NCI-H1417 treated with DMSO at 0.1 percent for 48 hours (cell line): ENCODE measurements around the gene TPX2.
"Not testable (repeated sequence)": the region's sequence is repeated elsewhere in the genome, so short reads cannot be mapped to it uniquely, and the experiment has no call there.

Experiments
- DNase-seq: peaks from one replicate; lab custom pipeline; 2025; lab: John Stamatoyannopoulos, UW

The TPX2 gene

DNA sequence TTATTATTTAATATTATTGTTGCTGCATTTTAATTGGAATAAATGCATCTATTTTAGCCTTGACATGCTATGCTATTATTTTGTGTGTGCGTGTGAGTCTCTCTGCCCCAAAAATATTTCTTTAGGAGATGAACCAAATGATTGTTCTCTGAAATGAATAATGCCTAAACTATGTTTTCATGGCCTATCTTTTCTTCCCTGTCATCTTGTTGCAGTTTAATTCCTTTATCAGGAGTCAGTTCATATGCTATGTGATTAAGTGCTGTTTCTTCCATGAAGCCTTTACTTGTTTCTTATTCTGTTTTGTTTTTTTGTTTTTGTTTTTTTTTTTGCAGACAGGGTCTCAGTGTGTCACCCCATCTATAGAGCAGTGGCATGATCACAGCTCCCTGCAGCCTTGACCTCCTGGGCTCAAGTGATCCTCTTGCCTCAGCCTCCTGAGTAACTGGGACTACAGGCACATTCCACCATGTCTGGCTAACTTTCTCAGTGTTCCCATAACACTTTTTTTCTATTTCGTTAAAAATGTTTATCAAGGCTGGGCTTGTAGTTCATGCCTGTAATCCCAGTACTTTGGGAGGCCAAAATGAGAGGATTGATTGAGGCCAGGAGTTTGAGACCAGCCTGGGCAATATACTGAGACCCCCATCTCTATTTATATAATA lies 25.7 kb downstream of the TPX2 start:
- no peak for DNase-seq

DNA sequence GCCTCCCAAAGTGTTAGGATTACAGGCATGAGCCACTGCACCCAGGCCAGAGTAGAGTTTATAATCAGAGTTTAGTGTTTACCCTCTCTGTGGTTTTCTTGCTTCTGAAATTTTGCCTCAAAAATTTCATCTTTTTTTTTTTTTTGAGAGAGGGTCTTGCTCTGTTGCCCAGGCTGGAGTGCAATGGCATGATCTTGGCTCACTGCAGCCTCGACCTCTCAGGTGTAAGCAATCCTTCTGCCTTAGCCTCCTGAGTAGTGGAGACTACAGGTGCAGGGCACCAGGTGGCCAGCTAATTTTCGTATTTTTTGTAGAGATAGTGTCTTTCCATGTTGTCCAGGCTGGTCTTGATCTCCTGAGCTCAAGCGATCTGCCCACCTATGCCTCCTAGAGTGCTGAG lies 28.7 kb downstream of the TPX2 start:
- no peak for DNase-seq

DNA sequence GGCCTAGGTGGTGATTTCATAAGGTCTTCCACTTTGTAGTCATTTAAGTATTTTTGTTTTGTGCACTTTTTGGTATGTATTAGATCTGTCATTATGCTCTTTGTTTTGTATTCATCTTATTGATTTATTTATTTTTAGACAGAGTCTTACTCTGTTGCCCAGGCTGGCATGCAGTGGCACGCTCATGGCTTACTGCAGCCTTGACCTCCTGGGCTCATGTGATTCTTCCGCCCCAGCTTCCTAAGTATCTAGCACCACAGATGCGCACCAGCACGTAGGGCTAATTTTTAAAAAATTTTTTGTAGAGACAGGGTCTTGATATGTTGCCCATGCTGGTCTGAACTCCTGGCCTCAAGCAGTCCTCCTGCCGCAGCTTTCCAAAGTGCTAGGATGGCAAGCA lies 30.6 kb downstream of the TPX2 start:
- no peak for DNase-seq

DNA sequence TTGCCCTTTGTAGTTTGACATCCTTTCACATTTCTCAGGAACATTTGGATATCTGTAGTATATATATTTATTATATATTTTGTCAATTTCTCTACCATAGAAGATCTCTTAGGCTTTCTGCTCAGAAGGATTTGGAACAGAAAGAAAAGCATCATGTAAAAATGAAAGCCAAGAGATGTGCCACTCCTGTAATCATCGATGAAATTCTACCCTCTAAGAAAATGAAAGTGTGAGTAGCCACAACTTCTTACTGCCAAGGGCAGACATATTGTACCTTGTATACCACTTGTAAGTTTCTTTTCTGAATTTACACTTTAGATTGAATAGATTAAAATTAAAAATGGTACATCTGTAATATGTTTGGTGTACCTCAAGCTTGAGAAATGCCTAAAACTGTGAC lies 31.2 kb downstream of the TPX2 start:
- DNase-seq: no peak

DNA sequence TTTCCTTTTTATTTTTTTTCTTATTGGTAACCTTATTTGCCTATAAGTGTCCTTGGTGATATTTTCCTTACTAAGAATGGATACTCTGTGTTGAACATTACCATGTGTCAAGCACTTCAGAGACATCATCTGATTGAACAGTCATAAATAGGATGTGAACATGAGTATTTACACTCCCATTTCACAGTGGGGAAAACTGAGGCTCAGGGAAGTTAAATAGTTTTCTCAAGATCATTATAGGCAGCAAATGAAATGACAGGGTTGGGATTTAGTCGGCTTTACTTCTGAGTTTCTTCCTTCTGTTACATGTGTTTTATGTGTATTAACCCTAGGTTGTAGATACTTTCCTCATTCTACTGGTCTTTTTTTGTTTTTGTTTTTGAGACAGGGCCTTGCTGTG lies 35.3 kb downstream of the TPX2 start:
- no peak for DNase-seq

DNA sequence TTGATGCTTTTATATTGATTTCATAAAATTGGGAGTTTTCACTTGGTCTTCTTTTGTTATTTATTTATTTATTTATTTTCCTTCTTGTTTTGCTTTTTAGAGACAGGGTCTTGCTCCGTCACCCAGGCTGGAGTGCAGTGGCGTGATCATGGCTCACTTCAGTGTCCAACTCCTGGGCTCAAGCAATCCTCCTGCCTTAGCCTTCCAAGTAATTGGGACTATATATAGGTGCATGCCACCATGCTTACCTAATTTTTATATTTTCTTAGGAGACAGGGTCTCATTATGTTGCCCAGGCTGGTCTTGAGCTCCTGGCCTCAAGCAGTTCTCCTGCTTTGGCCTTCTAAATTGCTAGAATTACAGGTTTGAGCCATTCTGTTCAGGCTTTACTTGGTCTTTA lies 41.7 kb downstream of the TPX2 start:
- no peak for DNase-seq

DNA sequence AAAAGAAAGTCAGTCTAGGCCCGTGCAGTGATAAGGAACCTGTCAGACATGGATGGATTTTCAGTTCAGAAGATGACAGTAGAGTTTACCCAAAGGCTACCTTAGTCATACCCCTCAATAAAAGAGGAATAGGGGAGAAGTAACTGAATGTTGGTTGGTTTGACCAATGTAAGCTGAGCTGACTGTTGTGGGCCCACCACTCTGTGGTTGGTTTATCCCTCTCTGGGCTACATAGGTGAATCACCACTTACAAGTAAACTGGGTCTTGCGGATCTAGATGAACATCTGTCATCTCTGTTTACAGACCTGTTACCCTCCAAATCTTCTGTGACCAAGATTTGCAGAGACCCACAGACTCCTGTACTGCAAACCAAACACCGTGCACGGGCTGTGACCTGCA lies 42.9 kb downstream of the TPX2 start:
- DNase-seq: no peak

DNA sequence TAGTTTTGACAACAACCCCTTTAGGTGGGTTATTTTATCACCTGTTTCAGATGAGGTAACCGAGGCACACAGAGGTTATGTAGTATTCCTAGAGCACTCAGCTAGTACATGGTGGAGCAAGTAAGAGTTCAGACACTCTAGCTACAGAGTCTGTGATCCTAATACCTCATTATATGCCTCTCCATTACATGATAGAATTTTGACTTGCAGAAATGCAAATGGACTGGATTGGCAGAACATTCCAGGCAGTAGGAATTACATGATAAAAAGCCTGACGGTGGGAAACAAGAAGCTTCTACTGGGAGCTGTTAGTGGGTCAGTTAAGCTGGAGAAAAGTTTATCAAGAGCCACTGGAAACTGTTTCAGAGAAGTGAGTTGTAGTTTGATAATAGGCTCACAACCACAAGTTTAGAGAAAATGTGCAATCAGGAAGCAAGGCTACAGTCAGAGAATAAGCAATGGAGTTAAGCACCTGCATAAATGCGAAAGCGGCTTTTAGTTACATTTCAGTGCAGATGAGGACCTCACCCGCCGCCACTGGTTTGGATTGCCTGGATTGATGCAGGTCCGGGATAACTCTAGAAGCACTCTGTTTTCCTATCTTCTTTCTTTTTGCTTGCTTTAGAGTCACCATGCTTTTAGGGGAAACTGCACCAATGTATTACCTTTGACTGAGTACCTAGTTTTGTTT lies 45.4 kb downstream of the TPX2 start:
- DNase-seq: no peak

DNA sequence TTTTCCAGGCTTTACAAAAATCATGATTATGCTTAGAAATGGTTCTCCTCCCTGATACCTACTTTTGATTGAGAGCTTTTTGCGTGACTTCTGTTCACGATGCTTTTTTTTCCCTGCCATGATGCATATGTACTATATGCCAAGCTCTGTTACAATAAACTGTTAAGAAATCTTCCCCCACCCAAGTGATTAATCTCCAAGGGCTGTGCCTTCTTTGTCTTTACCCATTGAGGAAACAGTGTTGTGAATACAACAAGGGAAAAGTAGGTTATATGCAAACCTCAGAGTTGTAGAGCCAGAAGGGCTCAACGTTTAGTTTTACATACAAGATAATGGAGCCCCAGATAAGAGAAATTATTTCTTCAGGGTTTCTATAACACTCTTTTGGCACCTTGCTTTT lies 46.0 kb downstream of the TPX2 start:
- DNase-seq: no peak

DNA sequence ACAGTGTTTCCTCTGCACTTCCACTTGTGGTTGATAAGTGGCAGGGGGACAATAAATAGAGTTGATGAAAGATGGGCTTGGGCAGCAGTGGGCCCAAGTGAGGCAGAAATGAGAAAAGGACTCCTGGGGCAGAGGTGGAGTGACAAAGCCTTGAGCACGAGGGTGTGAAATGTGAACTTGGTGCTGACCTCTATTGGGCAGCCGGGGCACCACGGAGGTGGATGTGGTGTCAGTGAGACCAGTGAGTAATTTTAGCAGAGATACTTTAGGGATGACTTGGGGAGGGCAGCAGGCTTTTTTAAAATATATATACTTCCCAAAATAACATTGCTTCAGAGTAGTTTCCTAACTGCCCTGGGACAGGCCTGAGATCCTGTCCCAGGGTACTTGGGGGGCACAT lies 49.5 kb downstream of the TPX2 start:
- no peak for DNase-seq

DNA sequence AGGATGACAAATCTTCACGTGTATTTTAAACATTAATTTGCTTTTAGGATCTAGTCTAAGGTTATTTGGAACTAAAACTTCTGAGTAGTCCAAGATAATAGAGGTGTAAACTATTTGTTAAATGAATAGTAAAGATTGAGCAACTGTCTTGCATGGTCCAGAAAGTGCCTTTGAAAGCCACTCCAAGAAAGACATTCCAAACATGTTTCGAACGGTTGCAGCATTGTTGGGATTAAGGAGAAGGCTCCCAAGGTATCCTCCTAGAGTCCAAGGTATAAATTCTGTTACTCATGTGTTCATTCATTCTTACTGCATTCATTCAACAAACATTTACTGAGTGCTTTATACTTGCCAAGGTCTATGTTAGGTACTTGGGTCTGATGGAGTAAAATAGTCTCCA lies 51.3 kb downstream of the TPX2 start:
- no peak for DNase-seq

DNA sequence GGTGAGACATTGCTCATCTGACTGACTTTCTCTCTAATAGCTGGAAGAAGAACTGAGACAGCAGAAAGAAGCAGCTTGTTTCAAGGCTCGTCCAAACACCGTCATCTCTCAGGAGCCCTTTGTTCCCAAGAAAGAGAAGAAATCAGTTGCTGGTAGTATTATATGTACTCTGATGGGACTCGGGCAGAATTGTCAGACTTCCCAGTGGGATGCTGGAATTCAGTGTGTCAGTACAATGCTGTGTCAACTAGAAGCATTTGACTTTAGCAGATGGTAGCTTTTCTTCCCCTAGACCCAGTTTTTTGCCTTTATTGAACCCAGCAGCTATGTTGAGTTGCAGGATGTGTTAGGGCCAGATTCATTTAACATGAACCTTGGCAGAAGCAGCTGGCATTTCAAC lies 58.3 kb downstream of the TPX2 start:
- no peak for DNase-seq

DNA sequence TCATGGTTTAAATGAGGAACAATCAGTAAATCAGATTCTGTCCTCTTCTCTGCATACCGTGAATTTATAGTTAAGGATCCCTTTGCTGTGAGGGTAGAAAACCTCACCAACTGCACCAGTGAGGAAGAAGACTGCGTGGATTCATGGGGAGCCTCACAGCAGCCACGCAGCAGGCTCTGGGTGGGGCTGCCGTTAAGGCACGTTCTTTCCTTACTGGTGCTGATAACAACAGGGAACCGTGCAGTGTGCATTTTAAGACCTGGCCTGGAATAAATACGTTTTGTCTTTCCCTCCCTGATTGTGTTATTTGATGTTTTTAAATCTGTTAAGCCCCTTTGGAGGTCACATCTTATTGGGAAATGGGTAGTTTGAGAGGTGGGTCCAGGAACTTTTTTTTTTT lies 62.4 kb downstream of the TPX2 start:
- DNase-seq: no peak

DNA sequence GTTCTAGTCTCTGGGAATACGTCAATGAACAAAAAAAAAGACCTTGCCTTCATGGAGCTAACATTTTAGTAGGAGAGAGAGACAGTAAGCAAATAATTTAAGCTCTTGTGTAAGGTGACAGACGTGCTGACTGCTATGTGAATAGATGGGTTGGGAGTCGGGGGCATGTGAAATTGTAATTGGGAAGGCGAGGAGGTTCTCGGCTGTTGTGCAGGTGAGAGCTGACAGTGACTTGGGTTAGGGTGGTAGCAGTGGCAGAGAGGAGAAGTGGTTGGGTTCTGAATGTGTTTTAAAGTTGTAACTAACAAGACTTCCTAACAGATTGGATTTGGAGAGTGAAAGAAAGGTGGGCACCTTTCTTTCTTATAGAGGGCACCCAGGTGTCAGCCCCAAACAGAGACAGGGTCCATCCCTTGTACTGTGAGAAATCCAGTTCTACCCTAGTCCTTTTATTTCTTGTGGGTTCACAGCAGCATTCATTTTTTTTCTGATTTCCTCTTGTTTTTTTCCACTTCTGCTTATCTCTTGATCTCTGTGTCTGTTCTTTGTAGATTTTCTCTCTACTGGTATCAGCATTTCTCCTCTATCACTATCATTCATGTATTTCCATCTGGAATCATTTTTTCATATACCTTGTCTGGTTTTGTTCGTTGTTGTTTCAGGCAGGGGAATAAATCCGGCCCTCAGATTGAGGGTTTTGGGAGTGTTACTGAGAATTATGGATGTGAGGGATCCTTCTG lies 64.6 kb downstream of the TPX2 start:
- no peak for DNase-seq

DNA sequence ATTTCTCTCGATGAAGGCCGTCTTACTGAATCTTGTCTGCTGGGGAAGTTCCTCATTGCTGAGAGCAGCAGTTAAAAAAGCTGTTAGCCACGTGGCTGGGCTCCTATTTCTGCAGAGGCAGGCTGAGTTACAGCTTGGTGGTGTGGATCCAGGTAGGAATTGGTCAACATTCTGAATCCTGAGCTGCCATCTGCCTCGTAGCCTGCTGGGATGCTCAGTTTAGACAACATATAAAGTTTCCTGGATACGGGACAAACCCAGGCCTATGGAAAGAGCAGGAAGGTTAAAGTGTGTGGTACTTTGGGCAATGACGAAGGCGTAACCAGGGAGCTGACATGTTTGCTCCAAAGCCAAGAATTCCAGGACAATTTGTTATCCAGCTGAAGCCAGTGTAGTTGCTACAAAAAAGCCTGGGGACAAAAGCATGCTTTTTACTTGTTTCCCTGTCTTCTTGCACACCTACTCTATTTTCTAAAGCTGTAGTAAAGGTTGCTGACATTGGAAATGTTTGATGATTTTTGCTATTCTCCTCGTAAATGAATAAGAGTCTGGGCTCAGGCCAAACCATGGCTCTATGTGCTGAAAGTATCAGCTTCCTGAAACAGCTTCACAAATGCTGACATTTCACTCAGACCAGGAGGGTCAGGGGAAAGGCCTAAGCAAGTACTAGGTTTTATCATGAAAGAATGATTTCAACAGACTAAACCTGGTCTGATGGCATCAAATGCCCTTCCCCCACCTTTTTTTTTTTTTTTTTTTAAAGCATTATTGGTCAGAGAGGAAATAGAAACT lies 67.7 kb downstream of the TPX2 start:
- no peak for DNase-seq

DNA sequence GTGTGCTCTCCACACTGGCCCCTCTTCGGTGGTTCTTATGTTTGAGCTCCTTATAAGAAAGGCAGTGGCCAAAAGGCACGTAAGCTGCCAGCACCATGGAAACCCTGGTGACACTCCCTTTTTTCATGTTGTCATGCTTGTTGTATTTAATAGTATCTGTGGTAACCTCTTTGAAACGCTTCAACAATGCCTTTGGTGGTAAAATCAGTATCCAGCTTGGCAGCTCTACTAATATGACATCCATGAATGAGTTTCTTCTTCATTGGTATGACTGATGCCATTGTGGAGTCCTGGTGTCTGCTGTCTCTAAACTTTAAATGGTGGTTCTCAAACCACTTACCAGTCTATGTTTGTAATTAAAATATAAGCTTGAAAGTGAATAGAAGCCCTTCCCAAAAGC lies 69.4 kb downstream of the TPX2 start:
- no peak for DNase-seq

DNA sequence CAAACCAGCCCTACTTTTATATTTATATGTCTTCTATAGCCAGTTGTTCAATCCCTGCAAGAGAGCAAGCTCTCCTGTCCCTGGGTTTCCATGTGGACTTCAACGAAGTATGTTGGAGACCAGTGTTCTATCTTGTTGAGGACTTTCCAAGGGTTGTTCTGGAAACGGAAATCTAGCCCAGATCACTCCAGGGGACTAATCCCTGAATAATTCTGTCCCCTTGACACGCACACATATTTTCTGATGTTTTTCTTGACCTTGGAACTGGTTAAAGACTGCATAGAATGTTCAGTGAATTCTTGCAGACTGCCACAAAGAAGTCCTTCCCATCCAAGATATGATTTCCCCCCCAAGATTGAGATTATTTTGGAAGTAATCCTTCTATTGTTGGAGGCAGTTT lies 70.6 kb downstream of the TPX2 start:
- no peak for DNase-seq

DNA sequence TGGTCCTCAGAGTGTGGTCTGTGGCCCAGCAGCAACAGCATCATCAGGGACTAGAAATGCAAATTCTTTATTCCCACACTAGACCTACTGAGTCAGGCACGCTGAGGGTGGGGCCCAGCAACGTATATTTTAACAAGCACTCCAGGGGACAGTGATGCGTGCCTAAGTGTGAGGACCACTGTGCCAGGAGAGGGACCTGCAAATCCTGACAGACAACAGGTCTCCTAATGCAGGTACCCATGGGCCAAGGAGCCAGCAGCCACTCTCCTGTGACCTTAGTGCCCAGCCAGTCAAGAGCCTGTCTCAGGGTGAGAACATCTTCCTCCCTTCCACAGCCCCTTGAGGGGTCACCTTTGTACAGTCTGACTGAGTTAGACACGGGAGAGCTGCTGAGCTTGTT lies 72.1 kb downstream of the TPX2 start:
- DNase-seq: no peak

DNA sequence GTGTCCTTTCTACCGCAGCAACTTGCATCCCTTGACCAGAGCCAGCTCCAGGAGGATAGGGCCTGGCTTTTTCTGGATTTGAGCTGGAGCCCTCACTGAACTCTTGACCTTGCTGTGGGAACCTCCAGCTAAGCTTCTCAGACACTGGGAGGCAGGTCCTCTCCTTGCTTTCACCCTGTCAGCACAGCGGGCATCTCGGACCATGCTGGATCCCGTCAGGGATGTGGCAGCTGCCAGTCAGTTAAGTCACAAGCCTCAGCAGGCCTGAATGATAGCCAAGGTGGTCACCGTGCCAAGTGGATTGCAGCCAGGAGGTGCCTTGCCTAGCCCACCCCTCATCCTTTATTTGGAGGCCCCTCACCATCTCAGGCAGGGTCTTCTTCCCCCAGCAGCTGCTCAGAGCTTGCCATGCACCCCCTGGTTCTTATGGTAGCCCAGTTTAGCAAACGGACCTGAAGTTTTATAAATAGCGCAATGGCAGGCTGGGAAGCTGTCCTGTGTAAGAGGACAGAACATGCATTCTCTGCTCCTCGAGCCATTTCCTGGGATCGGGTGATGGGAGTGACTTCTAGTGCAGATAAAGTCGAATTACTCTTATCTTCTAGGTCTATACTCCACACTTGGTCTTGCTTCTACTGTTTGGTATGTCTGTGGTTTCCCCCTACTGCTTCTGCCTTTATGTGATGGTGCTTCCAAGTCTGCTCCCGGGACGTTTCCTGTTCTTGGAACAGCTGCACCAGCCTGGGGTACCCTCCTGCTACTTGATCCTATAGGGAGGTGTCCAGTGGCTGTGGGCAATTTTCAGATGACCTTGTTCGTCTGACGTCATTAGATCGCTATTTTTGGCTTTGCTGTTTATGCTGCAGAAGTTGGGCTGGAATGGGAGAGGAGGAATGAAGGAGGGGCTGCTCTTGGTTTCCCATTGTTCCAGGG lies 73.0 kb downstream of the TPX2 start:
- DNase-seq: no peak

DNA sequence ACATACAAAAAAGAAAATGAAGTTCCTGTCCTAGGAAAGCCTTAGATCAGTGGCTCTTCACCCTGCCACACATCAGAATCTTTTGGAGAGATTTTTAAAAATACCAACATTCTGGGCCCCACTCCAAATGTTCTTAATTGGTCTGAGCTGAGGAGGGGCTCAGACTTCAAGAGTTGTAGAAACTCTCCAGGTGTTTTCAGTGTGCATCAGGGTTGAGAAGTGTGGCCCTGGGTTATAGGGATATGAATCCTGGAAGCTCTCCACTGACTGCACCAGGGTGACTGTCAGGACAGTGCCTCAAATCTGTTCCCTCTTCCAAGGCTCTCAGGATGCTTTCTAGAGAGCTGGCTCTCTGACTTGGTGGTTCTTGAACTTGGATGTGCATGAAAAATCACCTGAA lies 74.5 kb downstream of the TPX2 start:
- DNase-seq: no peak

DNA sequence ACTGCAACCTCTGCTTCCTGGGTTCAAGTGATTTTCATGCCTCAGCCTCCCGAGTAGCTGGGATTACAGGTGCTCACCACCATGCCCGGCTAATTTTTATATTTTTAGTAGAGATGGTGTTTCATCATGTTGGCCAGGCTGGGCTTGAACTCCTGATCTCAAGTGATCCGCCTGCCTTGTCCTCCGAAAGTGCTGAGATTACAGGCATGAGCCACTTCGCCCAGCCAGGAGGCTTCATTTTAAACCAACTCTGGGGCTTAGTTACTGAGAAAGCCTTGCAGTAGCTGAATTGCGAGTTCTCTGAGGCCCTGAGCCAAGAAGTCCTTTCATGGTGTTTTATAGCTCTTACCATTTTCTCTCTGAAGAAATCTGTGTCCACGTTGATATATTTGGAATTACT lies 75.1 kb downstream of the TPX2 start:
- DNase-seq: not testable (repeated sequence)
